ENCODE data around the gene CCDC92B.

The CCDC92B gene

GRCh38 chr17:2713881-2714280 is 35.6 kb downstream of the CCDC92B start:
- H3K9me3 ChIP-seq (ENCODE audit: insufficient read depth, low read length): no peaks in the 10 kb centered on the region
- H3K36me3 ChIP-seq (replicated peaks; ENCODE audit: low read depth, low read length): no peaks in the 10 kb centered on the region
- no peak overlapping the region for H3K4me3 ChIP-seq (ENCODE audit: low read length)
- no peak overlapping the region for H2AFZ ChIP-seq (ENCODE audit: low read depth, low read length)
- H3K4me2 ChIP-seq (ENCODE audit: low read length): no peak overlapping the region
- H3K27me3 ChIP-seq (ENCODE audit: low read depth, low read length): no peaks in the 10 kb centered on the region
- peaks cover 19% of the 10 kb centered on the region; the same call in 1 of the 2 replicates for H4K20me1 ChIP-seq (ENCODE audit: insufficient read depth, low read length)
- H3K4me1 ChIP-seq (ENCODE audit: low read length): peaks cover 5% of the 10 kb centered on the region
- no peak overlapping the region for H3K9ac ChIP-seq (ENCODE audit: low read length)
- peaks cover 40% of the 10 kb centered on the region for H3K79me2 ChIP-seq (ENCODE audit: low read length)
- no peak overlapping the region for H3K27ac ChIP-seq (ENCODE audit: low read length)
- TF ChIP-seq CTCF (IDR thresholded peaks at IDR 0.05; ENCODE audit: low read depth, low read length) (no peak), EZH2phosphoT487 (IDR thresholded peaks at IDR 0.05; ENCODE audit: low read depth) (no peak)

- peaks cover 33% of the 10 kb centered on the region for H4K20me1 ChIP-seq (ENCODE audit: insufficient read depth, low read length)
- no peaks in the 10 kb centered on the region for H3K36me3 ChIP-seq (replicated peaks; ENCODE audit: low read depth, low read length)
- peaks cover 16% of the 10 kb centered on the region for H3K4me1 ChIP-seq (ENCODE audit: low read length)
- H3K9ac ChIP-seq (ENCODE audit: low read length): peak overlapping the region; percentile 93
- H3K27me3 ChIP-seq (ENCODE audit: low read depth, low read length): no peaks in the 10 kb centered on the region
- H3K4me2 ChIP-seq (ENCODE audit: low read length): peak overlapping the region; percentile 88
- no peaks in the 10 kb centered on the region for H3K9me3 ChIP-seq (ENCODE audit: insufficient read depth, low read length)
- no peak for TF ChIP-seq EZH2phosphoT487 (IDR thresholded peaks at IDR 0.05; ENCODE audit: low read depth)
- no peak for TF ChIP-seq CTCF (IDR thresholded peaks at IDR 0.05; ENCODE audit: low read depth, low read length)
- peak overlapping the region; percentile 57 for H3K27ac ChIP-seq (ENCODE audit: low read length)
- peak overlapping the region; percentile 76; the same call in 1 of the 2 replicates for H2AFZ ChIP-seq (ENCODE audit: low read depth, low read length)
- peak overlapping the region; percentile 99 for H3K4me3 ChIP-seq (ENCODE audit: low read length)
- H3K79me2 ChIP-seq (ENCODE audit: low read length): peaks cover 54% of the 10 kb centered on the region
Observed at GRCh38 chr17:2712300-2713043, 37.0 kb downstream of the CCDC92B start.

GRCh38 chr17:2711608-2712299 is 37.7 kb downstream of the CCDC92B start, which contains the start of gene CLUH:
TSS of gene CLUH (minus strand) at chr17:2711764. CDS start at chr17:2711661, 103 bp downstream.
- peaks cover 16% of the 10 kb centered on the region for H3K4me1 ChIP-seq (ENCODE audit: low read length)
- H3K9ac ChIP-seq (ENCODE audit: low read length): peak within 1 kb of the TSS; percentile 93
- H3K36me3 ChIP-seq (replicated peaks; ENCODE audit: low read depth, low read length): no peaks in the 10 kb centered on the region
- peak within 1 kb of the TSS; percentile 76; the same call in 1 of the 2 replicates for H2AFZ ChIP-seq (ENCODE audit: low read depth, low read length)
- no peaks in the 10 kb centered on the region for H3K27me3 ChIP-seq (ENCODE audit: low read depth, low read length)
- peak within 1 kb of the TSS; percentile 94 for H3K4me2 ChIP-seq (ENCODE audit: low read length)
- H3K27ac ChIP-seq (ENCODE audit: low read length): peak within 1 kb of the TSS; percentile 68
- H3K79me2 ChIP-seq (ENCODE audit: low read length): peaks cover 61% of the 10 kb centered on the region
- peak within 1 kb of the TSS; percentile 99 for H3K4me3 ChIP-seq (ENCODE audit: low read length)
- peaks cover 40% of the 10 kb centered on the region for H4K20me1 ChIP-seq (ENCODE audit: insufficient read depth, low read length)
- TF ChIP-seq CTCF (IDR thresholded peaks at IDR 0.05; ENCODE audit: low read depth, low read length): no peak
- no peak for TF ChIP-seq EZH2phosphoT487 (IDR thresholded peaks at IDR 0.05; ENCODE audit: low read depth)
- H3K9me3 ChIP-seq (ENCODE audit: insufficient read depth, low read length): no peaks in the 10 kb centered on the region

All from OCI-LY3 (cell line).